Measurements from ENCODE around the gene IFNL4.

GRCh38 chr19:39254531-39255345 lies 6.1 kb upstream of the IFNL4 start:
- TF ChIP-seq POLR2A (IDR thresholded peaks at IDR 0.05; ENCODE audit: low read depth, low read length) (no peak), SPI1 (IDR thresholded peaks at IDR 0.05; ENCODE audit: low read depth, low read length) (no peak), TAF1 (IDR thresholded peaks at IDR 0.05; ENCODE audit: low read depth, low read length) (no peak), POLR2AphosphoS5 (IDR thresholded peaks at IDR 0.05; ENCODE audit: low read depth, low read length) (no peak), POU2F2 (IDR thresholded peaks at IDR 0.05; ENCODE audit: low read depth, low read length) (no peak)

Data from GM12891 (cell line).